HG02623 (cell line): ENCODE measurements around the gene NPSR1.
"Not testable (repeated sequence)": the region's sequence is repeated elsewhere in the genome, so short reads cannot be mapped to it uniquely, and the experiment has no call there.

Experiments
- ATAC-seq: cut with Tn5 transposase; IDR thresholded peaks from one replicate; pipeline ENCODE4 v1.9.1; 2021; ENCODE audit warnings: moderate library complexity; ENCODE audit not compliant: unreplicated experiment

The NPSR1 gene

DNA sequence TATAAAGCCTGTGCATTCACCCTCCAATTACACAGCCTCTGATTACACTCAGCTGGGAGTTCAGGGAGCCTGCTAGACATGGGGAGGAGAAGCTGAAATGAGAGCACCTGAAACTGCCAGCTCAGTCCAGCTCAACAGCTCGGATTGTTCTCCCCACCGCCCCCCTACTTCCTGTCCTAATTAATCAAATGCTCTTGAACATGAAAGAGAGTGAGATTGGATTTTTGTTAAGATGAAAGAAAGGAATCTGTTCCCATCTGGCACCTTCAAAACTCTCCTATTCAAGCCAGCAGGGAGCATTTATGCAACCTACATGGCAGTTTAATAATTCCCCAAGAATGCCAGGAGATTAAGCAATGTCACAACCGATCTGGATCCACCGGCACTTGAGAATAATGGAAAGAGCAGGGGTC is 98.0 kb downstream of the NPSR1 start:
- no peak for ATAC-seq

DNA sequence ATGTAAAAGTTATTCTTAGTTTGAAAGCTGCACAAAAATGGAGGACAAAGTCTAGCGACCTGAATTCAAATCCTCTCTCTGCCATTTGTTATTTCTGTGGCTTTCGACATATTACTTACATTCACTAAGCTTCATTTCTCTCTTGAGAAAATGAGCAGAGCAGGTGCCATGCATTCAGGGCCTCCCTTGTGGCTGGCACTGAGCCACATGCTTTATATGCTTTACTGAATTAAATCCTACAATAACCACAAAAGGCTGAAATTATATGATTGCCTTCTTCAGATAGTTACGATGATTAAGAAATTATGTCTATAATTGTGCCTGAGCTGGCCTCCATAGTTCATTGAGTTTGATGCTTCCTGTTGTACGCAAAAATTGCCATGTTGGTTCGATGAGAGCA is 98.7 kb downstream of the NPSR1 start:
- ATAC-seq, result no peak

DNA sequence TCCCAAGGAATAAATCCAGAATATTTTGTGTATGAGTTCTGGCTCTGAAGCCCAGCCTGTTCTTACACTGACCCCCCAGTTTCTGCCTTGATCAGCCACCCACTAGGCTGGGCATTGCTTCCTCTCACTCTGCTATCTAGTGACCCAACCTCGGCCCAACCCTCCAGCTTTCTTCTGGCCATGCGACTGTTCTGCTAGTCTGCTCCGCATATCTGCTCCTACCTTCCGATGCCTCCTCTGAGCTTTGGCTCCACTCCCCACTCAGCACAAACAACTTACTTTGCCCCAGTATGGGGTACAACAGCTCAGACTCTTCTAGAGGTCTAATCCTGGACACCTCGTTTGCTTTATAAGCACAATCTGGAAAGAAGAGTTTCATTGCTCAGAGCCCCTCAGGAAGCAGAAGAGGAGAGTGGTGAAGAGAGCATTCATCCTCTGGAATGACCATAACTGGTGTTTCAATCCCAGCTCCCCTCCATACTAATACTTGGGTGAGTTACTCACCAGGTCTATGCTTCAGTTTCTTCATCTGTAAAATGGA is 99.6 kb downstream of the NPSR1 start:
- no peak for ATAC-seq

DNA sequence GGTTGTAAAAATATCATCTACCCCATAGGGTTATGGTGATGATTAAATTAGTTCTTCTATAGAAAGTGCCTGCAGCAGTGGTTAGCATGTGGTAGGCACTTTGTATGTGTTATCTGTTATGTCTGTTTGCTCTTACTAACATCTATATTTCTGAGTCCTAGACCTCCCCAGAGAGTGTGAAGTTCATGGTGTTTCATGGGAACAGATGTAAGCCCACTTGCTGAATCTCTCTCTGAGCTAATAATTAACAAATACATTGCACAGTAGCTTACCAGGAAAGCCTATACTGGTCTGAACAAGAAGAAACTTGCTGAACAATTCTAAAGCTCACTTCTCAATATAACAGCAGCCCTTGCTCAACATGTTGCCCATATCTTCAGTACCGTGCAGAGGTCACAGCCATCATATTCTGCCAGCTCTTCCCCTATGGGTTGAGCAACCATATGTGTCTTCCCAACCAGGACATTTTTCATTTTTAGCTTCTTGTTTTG is 100.1 kb downstream of the NPSR1 start:
- ATAC-seq, result peak; percentile 38

DNA sequence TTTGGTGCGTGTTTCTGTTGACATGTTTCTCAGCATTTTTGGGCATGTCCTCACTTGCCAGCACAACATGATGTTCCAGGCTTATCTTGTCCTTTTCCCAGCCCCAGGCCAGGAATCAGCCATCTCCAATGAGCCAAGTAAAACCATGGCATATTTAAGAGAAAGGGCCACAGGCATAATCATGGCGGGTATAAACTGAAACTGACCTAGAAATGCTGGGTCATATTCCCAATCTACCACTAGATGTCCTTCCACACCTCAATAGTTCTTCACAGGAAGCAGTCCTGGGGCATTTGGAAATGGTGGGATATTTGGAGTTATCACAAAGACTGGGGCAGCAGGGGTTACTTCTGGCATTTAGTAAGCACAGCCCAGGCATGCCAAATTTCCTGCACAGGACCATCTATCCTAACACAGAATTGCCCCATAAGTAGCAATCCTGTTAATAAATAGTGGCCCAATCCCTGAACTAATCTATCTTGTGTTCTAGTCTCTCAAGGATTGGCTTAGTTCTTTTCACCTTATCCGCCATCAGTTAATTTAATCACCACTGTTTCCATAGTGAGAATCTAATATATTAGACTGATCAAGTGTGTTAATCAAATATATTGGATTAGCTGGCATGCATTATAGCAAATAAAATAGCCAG is 101.6 kb downstream of the NPSR1 start:
- ATAC-seq, result no peak

DNA sequence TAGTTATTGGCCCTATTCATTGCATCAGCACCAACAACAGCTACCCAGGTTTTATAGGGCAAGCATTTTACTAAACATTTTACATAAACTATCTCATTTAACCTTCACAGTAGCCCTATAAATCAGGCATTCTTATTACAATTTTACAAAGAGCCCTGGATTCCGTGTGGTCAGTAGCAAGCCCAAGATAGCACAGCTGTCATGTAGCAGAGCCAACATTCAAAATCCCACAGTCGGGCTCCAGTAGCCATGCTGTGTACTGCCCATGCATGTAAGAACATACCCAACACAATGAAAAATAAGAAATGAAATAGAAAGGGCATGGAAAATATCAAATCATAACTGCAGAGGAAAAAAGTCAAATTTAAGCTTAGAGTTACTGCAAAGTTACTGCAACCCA is 102.3 kb downstream of the NPSR1 start:
- ATAC-seq, result no peak

DNA sequence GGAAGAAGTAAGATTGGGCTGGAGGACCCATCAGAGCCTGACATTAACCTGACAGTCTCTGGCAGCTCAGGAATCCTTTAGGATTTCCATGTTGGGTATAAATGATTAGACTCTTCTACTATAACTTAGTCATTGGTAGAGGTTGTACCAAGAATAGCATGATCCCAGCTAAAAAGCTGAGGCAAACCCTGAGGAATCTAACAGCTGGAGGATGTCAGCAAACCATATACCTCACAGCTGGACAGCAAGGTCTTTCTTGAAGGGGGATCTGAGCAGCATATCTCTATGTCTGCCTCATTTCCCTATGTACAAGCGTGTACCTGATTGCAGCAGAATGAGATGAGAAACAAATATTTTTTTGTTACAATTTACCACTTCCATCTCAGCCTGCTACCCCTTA is 103.2 kb downstream of the NPSR1 start:
- no peak for ATAC-seq

DNA sequence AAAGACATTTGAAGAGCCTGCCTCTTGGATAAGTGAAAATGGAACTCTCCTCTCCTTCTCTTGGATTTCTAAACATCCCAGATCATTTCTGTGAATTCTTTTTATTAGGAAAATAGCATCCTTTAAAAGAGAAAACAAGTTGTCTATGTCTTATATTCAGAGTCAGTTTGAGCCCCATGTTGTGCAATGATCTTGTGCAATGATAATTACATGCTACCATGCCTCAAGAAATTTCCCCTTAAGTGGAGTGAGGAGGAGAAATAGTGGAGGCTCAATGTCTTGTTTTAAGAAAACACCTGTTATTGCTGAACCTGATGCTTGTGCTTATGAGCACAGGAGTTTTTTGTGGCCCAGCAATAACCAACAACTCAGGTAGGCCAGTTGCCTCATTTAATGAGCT is 103.6 kb downstream of the NPSR1 start:
- ATAC-seq, result no peak

DNA sequence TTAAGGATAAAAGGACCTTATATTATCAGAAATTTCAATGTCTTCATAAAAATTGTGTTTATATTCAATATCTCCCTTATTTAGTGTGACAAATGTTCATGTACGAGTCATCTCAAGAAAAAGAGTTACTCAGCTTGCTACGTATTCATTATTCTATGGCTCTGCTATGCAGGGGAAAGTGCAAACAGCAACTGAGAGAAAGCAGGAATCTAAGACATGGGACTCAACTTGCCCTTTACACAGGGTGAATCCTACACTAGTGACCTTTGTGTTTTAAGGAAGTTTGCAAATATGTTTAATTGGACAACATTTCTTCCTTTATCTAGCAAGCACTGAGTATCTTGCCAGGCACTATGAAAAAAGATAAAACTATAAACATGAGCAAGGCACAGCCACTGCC is 104.7 kb downstream of the NPSR1 start:
- no peak for ATAC-seq

DNA sequence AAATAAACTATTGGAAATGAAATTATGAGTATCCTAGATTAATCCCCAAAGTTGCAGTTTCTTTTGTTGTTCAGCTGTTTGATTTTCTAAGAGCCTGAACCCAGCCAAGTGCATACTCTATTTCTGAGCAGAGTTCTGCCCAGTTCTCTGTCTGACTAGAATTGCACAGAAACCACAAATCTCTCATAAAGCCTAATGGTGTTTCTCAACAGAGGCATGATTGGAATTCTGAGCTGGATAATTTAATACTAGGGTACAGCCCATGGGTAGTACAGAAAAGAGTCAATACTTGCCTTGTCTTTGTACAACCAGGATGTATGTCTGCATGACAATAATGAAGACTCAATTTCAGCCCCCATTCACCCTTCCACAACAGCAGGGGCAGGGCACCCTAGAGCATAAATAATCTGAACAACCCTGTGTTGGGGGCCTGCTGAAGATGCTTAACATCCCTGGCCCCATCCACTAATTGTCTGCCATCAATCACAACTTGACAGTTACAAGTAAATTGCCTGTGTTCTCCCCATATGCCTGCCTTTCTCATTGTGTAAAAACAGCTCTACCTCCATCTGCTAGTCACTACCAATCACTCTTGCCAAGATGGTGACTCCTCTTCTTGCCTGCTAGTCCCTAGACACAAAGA is 114.4 kb downstream of the NPSR1 start:
- no peak for ATAC-seq

DNA sequence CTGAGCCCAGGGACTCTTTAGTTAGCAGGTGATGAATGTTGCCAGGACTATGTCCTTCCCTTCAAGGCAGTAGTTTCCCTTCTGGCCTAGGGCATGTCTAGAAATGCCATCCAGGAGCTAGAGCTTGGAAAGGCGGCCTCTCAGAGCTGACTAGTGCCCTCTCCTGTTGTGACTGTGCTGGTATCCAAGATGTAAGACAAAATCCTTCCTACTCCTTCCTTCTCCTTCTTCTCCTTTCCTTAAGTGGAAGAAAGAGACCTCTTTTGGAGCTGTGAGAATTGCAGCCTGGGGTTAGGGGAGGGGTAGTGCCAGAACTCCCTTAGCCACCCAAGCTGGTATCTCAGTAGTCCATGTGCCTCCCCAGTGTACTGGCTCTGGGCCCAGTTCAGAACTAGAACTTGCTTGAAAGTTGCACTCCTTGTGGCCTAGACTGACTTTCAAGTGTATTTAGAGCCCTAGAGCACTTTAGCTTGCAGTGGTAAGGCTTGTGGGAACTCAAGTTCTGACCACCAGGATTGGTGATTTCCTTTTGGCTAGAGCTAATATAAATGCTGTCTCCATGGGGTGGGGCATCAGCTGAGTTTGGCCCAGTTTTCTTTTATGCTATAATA is 118.8 kb downstream of the NPSR1 start:
- ATAC-seq, result no peak

DNA sequence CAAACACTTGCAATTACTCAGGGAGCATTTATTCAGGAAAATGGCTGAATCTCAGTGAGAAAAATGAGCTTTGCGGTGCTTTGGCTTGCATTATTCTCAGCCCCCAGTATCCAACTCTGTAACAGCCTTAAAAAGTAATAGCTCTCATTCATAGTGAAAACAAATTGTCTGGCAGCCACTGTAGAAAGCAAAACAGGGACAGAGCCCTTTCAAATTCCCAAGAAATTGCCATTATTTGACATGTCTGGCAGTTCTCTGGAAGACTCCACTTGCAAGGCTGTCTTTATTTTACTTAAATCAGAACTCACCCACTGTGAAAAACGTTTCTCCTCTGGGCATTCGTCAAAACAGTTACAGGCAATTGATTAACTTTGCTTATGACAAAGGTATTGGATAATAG is 122.5 kb downstream of the NPSR1 start:
- no peak for ATAC-seq

DNA sequence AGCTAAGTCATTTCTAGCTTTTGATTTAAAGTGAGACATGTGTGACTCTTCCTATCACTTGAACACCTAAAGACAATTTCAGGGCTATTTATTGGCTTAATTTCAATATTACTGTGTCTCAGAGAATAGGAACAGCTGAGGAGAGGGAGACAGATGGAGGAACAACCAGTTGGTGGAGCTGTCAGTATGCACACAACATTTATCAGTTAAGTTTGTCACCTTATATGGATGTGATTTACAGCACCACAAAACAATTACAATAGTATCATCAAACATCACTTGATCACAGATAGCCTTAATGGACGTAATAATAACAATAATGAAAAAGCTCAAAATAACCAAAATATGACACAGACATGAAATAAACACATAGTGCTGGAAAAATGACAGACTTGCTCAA is 129.6 kb downstream of the NPSR1 start:
- ATAC-seq, result no peak

DNA sequence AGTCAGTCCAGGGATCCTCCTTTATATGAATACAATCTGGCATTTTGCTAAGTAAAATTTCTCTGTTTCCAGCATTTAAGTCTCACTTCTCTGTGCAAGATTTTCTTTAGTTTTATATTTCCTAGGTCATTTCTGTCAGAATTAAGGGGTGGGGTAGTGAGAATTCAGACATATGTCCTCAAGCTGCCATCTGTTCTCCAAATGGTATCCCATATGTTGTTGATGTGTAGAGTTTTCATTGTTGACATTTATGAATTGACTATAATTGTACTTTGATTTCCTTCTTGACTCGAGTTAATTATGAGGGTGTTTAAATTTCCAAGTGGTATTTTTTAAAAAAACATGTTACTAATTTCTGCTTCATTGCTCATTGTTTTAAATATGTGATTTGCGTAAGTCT is 148.8 kb downstream of the NPSR1 start:
- no peak for ATAC-seq

DNA sequence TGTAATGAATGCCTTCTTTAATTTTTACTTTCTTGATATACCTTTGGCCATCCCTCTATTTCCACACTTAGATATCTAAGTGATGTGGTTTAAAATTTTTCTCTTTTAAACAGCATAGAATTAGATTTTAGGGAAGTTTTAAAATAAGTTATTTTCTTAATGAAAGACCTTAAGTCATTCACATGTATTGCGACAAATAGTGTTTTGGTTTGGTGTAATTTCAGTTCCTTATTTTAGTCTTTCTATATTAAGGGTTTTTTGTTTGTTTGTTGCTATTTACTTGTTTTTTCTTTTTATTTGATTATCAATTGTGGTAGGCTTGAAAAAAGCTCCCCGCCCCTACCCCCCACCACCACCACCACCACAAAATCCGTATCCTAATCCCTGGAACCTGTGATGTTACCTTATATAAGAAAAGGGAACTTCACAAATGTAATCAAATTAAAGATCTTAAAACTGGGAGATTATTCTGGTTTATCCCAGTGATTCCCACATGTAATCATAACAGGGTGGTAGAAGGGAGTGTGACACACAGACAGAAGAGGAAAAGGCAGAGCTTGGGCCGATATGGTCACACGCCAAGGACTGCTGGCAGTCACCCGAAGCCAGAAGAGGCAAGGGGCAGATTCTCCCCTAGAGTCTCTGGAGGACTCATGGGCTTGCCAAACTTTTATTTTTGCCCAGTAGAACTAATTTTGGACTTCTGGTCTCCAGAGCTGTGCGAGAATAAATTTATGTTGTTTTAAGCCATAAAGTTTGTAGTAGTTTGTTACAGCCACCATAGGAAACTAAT is 149.7 kb downstream of the NPSR1 start:
- ATAC-seq, result no peak

DNA sequence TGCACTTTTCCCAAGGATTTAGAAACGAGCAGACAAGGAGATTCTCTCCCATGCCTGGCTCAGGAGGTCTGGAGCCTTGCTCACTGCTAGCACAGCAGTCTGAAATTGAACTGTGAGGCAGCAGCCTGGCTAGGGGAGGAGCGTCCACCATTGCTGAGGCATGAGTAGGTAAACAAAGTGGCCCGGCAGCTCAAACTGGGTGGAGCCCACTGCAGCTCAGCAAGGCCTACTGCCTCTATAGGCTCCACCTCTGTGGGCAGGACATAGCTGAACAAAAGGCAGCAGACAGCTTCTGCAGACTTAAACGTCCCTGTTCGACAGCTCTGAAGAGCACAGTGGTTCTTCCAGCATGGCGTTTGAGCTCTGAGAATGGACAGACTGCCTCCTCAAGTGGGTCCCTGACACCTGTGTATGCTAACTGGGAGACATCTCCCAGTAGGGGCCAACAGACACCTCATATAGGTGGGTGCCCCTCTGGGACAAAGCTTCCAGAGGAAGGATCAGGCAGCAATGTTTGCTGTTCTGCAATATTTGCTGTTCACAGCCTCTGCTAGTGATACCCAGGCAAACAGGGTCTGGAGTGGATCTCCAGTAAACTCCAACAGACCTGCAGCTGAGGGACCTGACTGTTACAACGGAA is 156.3 kb downstream of the NPSR1 start:
- ATAC-seq, result not testable (repeated sequence)

DNA sequence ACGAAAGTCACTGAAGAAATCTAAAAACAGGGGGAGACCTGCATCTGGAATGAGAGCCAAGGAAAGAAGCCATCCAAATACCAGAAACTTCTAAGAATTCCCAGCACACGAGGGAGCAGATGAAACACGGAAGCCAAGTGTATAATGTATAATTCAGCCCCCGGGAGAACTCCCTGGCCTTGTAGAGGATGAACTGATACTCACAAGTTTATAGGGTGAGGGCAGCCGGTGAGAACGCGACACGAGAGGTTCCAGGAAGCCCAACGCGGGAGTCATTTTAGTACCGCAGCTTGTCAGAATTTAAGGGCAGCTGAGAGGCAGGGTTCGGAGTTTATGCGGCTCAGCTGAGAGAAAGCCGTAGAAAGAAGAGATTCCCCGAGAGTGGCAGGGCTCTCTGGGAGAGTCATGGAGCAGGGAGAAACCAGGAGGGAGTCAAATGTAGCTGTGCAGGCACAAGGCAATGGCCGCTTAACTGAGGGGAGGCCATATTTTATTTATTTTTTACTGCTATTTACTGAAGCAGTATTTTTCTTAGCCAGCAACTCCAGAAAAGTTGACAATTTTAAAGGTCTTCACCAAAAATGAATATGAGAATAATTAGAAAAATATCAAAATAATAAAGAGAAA is 164.0 kb downstream of the NPSR1 start:
- no peak for ATAC-seq

DNA sequence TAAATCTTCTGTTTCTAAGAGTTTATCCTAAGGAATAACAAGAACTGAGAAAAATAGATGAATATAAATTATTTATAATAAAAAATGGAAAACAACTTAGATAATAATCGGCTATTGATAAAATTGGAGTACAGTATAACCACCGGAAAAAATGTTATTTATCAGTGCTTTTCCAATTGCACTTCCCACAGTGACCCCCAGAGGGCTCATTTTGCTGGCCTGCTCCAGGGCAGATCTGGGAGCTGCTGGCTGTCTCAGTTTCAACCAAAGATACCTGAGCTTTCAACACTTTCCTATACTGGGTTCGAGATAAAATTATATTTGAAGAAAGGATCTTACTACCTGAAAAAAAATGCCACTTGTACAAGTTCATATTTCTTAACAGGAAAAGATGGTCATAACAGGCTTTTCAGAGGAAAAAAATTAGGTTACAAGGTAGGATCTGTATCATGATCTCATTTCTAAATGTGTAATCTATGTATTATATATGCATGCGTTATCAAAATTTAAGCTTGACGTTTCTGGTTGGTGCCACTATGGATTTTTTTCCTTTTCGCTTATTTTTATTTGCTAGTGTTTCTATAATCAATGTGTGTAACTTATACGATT is 165.7 kb downstream of the NPSR1 start:
- peak; percentile 79 for ATAC-seq

DNA sequence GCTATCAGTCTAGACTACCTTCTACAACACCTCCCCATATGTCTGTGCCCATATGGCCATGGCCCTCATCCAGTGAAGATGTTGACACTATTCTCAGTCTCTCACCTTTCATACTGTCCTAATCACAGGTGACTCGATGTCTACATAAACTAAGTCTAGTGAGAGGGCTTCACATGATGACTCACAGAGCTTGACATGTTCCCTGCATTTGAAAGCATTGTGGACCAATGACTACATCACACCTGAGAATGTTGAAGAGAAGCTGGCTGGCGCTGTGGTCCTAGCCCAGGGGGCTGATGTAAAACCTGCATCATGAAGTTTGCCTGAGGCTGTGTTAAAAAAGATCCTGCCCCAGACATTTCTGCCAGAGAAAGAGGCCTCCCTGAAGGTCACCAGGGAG is 167.2 kb downstream of the NPSR1 start:
- ATAC-seq, result no peak

DNA sequence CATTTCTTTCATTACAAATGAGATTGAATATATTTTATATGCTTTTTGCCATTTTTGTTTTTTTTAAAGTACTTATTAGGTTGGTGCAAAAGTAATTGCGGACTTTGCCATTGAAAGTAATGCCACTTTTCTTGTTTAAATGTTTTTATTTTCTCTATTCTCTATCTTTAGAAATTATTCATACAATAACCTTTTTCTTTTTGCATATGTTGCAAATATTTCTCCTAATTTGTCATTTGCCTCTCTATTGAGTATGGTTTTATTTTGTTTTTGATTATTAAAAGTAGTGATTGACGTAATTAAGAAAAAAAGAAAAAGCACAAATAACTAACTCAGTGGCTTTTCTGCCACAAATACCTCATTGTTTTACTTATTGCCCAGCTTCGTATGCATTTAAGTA is 172.4 kb downstream of the NPSR1 start:
- ATAC-seq, result no peak
